Sigmoid colon (tissue), 7 donors: ENCODE measurements around the gene DNAH17. TPM values are rescaled to one million over a fixed set of nuclear protein-coding genes. Genes with fewer than 3 reads are reported as not detected.

Source experiments
- DNase-seq: peaks from one replicate; pipeline ENCODE4 v3.0.0-alpha.2; 2019
- H3K27ac ChIP-seq, 4 donors: fragments of 200-600 bp; sonication (generic); one replicate each; pipeline ENCODE4 v1.5.1; 2016 to 2019; ENCODE audit warnings: mild to moderate bottlenecking in 1 of 4
- H3K27me3 ChIP-seq, 3 donors: fragments of 200-600 bp; sonication (generic); one replicate each; pipeline ENCODE4 v1.5.1; 2019; ENCODE audit warnings: mild to moderate bottlenecking in 1 of 3
- H3K36me3 ChIP-seq, 4 donors: fragments of 200-600 bp; sonication (generic); one replicate each; pipeline ENCODE4 v1.5.1; 2016 to 2019
- H3K4me1 ChIP-seq, 4 donors: fragments of 200-600 bp; sonication (generic); one replicate each; pipeline ENCODE4 v1.5.1; 2017 to 2019
- H3K4me3 ChIP-seq, 4 donors: fragments of 200-600 bp; sonication (generic); one replicate each; pipeline ENCODE4 v1.5.1; 2017 to 2019; ENCODE audit warnings: mild to moderate bottlenecking in 2 of 4, moderate library complexity in 1 of 4
- H3K9me3 ChIP-seq, 4 donors: fragments of 200-600 bp in 3 of 4; sonication (generic) in 3 of 4; one replicate each; pipeline versions ENCODE4 v1.5.1 to v1.6.1; 2013 to 2019
- CTCF ChIP-seq, 4 experiments: fragments of 450-650 bp in 3 of 4; fragments of 200-600 bp in 1 of 4; IDR thresholded peaks; one replicate each; pipeline ENCODE4 v1.5.1; 2016 to 2019; ENCODE audit warnings: antibody characterized with exemption in 4 of 4, mild to moderate bottlenecking in 3 of 4, moderate library complexity in 2 of 4
- EP300 ChIP-seq, 4 donors: sonication (generic); formaldehyde crosslinking; IDR thresholded peaks; one replicate each; pipeline ENCODE4 v1.6.1; 2017; ENCODE audit warnings: antibody characterized with exemption in 4 of 4
- POLR2A ChIP-seq, 2 donors: fragments of 450-650 bp; IDR thresholded peaks; one replicate each; pipeline ENCODE4 v1.6.1; 2016; ENCODE audit warnings: antibody characterized with exemption in 2 of 2, mild to moderate bottlenecking in 2 of 2, moderate library complexity in 2 of 2
- POLR2AphosphoS5 ChIP-seq, 4 donors: sonication (generic); formaldehyde crosslinking; IDR thresholded peaks; one replicate each; pipeline ENCODE4 v1.6.1; 2017; ENCODE audit warnings: antibody characterized with exemption in 4 of 4
- WGBS, 2 donors: extraction: QIAGEN DNeasy Blood & Tissue Kit; methylation state at CpG; one replicate each; pipeline ENCODE4 v1.1.7; 2013; 5-methylcytosine and 5-hydroxymethylcytosine counted together
- intact Hi-C: fragments of 100-400 bp; cut with DNase I; formaldehyde crosslinking; loops from one replicate; pipeline ENCODE4 v1.15.1; 2023
- polyA plus RNA-seq, 3 donors: library from polyadenylated mRNA; stranded (reverse); fragments of 200-250 nt; gene quantifications; one replicate each; pipeline ENCODE4 v1.2.3, GENCODE V29; 2013
- total RNA-seq, 4 donors: library from RNA; depleted of rRNA; stranded (reverse); fragments of >200 nt; gene quantifications; one replicate each; pipeline ENCODE4 v1.1.0, GENCODE V29; 2016
- donor health status: healthy with polysubstance abuse.
- donor health status: Bipolar disorder and iron deficiency.
- donor health status: healthy.

Gene DNAH17
- total and polyA plus RNA-seq, 7 donors = 0.07 to 0.68 (median 0.26) TPM; not detected in 3

GRCh38 chr17:78501241-78502036 is 75.8 kb downstream of the DNAH17 start:
- intact Hi-C loops = no loop called here
- no peak for DNase-seq
- H3K4me1 ChIP-seq = no peaks in the 10 kb centered on the region

GRCh38 chr17:78500806-78501205 is 76.4 kb downstream of the DNAH17 start:
- no peak for TF ChIP-seq CTCF (IDR thresholded peaks at IDR 0.05)
- no peak for TF ChIP-seq POLR2AphosphoS5 (IDR thresholded peaks at IDR 0.05)
- TF ChIP-seq EP300 (IDR thresholded peaks at IDR 0.05) = no peak
- no peak for TF ChIP-seq POLR2A (IDR thresholded peaks at IDR 0.05)
- Histone ChIP-seq H3K27ac (no peak overlapping the region), H3K36me3 (no peaks in the 10 kb centered on the region), H3K9me3 (no peaks in the 10 kb centered on the region), H3K27me3 (no peaks in the 10 kb centered on the region), H3K4me1 (no peaks in the 10 kb centered on the region), H3K4me3 (no peak overlapping the region)
- intact Hi-C loops = no loop called here
- DNase-seq = no peak
- WGBS, 2 donors = 93 to 94% methylated on average over 7 of the region's 7 CpGs

More at GRCh38 chr17:78501241-78502036, 75.8 kb downstream of the DNAH17 start:
- TF ChIP-seq POLR2A (IDR thresholded peaks at IDR 0.05) = no peak
- no peak for TF ChIP-seq POLR2AphosphoS5 (IDR thresholded peaks at IDR 0.05)
- TF ChIP-seq CTCF (IDR thresholded peaks at IDR 0.05) = no peak
- TF ChIP-seq EP300 (IDR thresholded peaks at IDR 0.05) = no peak
- Histone ChIP-seq H3K36me3 (no peaks in the 10 kb centered on the region), H3K27me3 (no peaks in the 10 kb centered on the region), H3K9me3 (no peaks in the 10 kb centered on the region), H3K4me3 (no peak overlapping the region), H3K27ac (no peak overlapping the region)
- 88 to 90% methylated on average over 27 of the region's 27 CpGs for WGBS, 2 donors

GRCh38 chr17:78499715-78500540 is 77.3 kb downstream of the DNAH17 start:
- TF ChIP-seq EP300 (IDR thresholded peaks at IDR 0.05) (no peak), POLR2AphosphoS5 (IDR thresholded peaks at IDR 0.05) (no peak), CTCF (IDR thresholded peaks at IDR 0.05) (no peak), POLR2A (IDR thresholded peaks at IDR 0.05) (no peak)
- intact Hi-C loops = no loop called here
- no peaks in the 10 kb centered on the region for H3K36me3 ChIP-seq
- H3K27ac ChIP-seq = no peak overlapping the region
- DNase-seq = no peak
- no peaks in the 10 kb centered on the region for H3K9me3 ChIP-seq
- 88 to 91% methylated on average over 21 of the region's 21 CpGs for WGBS, 2 donors
- H3K4me1 ChIP-seq = no peaks in the 10 kb centered on the region
- no peaks in the 10 kb centered on the region for H3K27me3 ChIP-seq
- no peak overlapping the region for H3K4me3 ChIP-seq

GRCh38 chr17:78498848-78499247 is 78.3 kb downstream of the DNAH17 start:
- intact Hi-C loops = no loop called here
- no peak overlapping the region for H3K4me3 ChIP-seq
- H3K27ac ChIP-seq = no peak overlapping the region
- H3K36me3 ChIP-seq = no peaks in the 10 kb centered on the region
- DNase-seq = no peak
- H3K9me3 ChIP-seq = no peaks in the 10 kb centered on the region
- no peak for TF ChIP-seq EP300 (IDR thresholded peaks at IDR 0.05)
- no peak for TF ChIP-seq POLR2AphosphoS5 (IDR thresholded peaks at IDR 0.05)
- TF ChIP-seq POLR2A (IDR thresholded peaks at IDR 0.05) = no peak
- no peak for TF ChIP-seq CTCF (IDR thresholded peaks at IDR 0.05)
- H3K27me3 ChIP-seq = no peaks in the 10 kb centered on the region
- WGBS, 2 donors = 75 to 77% methylated on average over 17 of the region's 17 CpGs
- H3K4me1 ChIP-seq = no peaks in the 10 kb centered on the region
